K562 (cell line): ENCODE results near the gene CST3.

Experiments used
- C11orf30 ChIP-seq: fragments of 450-650 bp; IDR thresholded peaks from 2 replicates; pipeline ENCODE4 v1.6.1; 2016; ENCODE audit warnings: low read depth, mild to moderate bottlenecking
- CBX8 ChIP-seq: fragments of 200-600 bp; sonication (generic); IDR thresholded peaks from 2 replicates; pipeline ENCODE4 v1.6.1; 2012; ENCODE audit warnings: borderline replicate concordance, mixed run types, low read depth, mild to moderate bottlenecking, moderate library complexity, mixed read lengths, low read length, control low read depth, inconsistent platforms; ENCODE audit not compliant: poor library complexity, severe bottlenecking; ENCODE audit errors: extremely low read depth
- EP300 ChIP-seq: IDR thresholded peaks from 2 replicates; pipeline ENCODE4 v1.6.1; 2012; ENCODE audit warnings: low read length, improper control_type of control experiment
- MAFF ChIP-seq: IDR thresholded peaks from 2 replicates; pipeline ENCODE4 v1.6.1; 2012; ENCODE audit warnings: low read length, improper control_type of control experiment
- POLR2A ChIP-seq: fragments of 450-650 bp; conservative IDR thresholded peaks from 2 replicates; pipeline ENCODE4 v1.6.1; 2016
- PURB ChIP-seq: sonication (generic); formaldehyde crosslinking; IDR thresholded peaks from 2 replicates; pipeline ENCODE4 v1.9.0; 2021; ENCODE audit warnings: low read depth, mild to moderate bottlenecking, missing genetic modification reagents
- SMARCB1 ChIP-seq: IDR thresholded peaks from 2 replicates; pipeline ENCODE4 v1.6.1; 2011; ENCODE audit warnings: improper control_type of control experiment, low read depth; ENCODE audit not compliant: insufficient read length
- ZNF324 ChIP-seq: fragments of 250-450 bp; sonication (Bioruptor Pico); IDR thresholded peaks from 2 replicates; pipeline ENCODE4 v1.4.0; 2020; ENCODE audit warnings: mild to moderate bottlenecking

GRCh38 chr20:23609486-23610109 lies 28.2 kb downstream of the CST3 start:
- TF ChIP-seq ZNF324 (CRISPR knock-in tag) (no peak), POLR2A (no peak), EP300 (no peak), CBX8 (no peak), PURB (CRISPR knock-in tag) (no peak), C11orf30 (no peak), MAFF (no peak), SMARCB1 (no peak)
